ENCODE measurements around the gene EIF1.
A peak's percentile ranks its signal among the peaks of the same experiment; 100 is the strongest.

Gene EIF1

GRCh38 chr17:41736983-41737679 lies 48.4 kb downstream of the EIF1 start:
- no peak for DNase-seq

- no peak for DNase-seq
Observed at GRCh38 chr17:41737680-41738023, 49.0 kb downstream of the EIF1 start.

DNA sequence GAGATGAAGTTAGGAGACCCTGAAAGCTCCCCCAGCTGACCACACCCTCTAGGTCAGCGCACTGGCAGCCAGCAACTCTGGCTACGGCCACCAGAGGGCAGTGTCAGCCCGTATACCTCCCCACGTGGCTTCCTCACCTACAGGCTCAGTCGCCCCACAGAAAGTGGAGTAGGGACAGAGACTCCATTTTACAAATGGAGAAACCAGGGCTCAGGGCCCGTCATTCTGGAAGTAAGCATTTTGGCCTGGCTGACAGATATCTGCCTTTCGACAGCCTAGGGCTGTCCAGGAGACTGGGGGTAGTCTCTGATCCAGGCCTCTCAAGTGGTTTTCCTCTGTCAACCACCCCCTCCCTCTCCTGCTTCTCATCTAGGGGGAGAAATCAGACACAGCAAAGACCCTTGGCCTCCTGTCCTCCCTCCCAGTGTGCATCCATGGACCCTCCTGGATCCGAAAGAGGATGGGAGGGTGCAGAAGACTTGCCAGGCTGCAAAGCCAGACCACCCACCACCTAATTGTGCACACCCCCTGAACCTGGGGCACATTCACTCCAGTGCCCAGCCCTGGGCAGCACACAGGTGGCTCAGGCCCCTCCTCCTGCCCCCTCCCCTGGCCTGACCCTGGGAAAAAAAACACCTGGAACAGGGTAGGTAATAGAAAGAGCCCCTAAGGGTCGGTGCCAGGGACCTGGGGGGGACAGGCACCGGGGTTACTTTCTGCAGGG lies 49.6 kb downstream of the EIF1 start:
- DNase-seq: peak in 13 of 14 donors; percentile 4 to 80 (median 53)

GRCh38 chr17:41738801-41739112 lies 50.1 kb downstream of the EIF1 start:
- no peak for DNase-seq

DNA sequence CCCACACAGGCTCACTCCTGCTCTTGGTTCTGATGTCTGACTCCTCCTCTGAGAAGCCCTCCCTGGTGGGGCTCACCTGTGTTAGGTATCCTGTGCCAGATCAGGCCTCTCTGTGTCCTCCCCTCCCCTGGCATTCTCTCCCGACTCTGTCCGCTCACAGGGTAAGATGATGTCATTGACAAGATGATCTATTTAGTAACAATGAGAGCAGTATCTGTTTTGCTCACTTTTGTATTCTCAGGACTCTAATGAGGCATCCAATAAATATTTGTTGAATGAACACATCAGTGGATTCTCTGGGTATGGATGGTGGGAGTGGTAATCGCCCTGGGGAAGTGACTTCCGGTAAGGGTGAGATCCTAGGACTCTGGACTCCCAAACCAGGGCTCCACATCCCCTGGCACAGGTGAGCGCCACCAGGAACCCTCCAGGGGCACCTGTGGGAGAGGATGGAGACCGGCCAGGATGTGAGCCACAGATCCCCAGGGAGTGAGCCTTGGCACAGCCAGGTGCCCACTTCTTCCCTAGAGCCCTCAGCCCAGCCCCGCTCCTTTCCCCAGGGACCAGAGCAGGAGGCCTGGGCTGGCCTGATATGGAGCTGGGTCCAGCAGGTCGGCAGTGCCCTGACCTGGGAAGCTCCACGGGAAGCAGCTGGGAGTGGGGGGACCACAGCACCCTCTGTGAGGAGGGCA lies 51.1 kb downstream of the EIF1 start:
- DNase-seq: no peak

DNA sequence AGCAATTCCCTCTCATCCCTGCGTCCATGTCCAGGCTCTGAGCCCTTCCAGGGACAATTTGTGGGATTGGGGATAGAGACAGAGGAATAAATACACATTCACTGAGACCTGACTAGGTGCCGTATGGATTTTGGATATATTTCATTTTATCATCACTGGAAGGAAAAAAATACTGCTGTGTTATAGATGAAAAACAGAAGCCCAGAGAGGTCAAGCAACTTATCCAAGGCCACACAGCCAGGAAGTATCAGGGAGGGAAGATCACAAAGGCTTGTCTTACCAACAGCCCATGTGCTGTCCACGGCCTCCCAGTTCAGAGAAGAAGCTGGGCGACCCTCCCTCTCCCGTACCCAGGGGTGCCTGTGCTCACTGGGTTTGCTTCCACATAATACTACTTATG lies 51.8 kb downstream of the EIF1 start:
- no peak for DNase-seq

GRCh38 chr17:41741709-41742108 lies 53.0 kb downstream of the EIF1 start:
- no peak for DNase-seq

Measured in C1 segment of cervical spinal cord (tissue), 14 donors.